ENCODE data around the gene SERPINB8. TPM values are rescaled to one million over a fixed set of nuclear protein-coding genes. Genes with fewer than 3 reads are reported as not detected.
A peak's percentile ranks its signal among the peaks of the same experiment; 100 is the strongest.

Gene SERPINB8
- total RNA-seq, 2 donors from 2014 or later = 10.3 to 28.4 TPM

- H3K4me1 ChIP-seq (ENCODE audit: control insufficient read depth in 1 of 2, low read depth in 2 of 2) = no peaks in the 10 kb centered on the region
- no peaks in the 10 kb centered on the region for H3K9me3 ChIP-seq
- no peaks in the 10 kb centered on the region for H3K27me3 ChIP-seq (replicated peaks; ENCODE audit: insufficient read depth)
- DNase-seq (ENCODE audit: low spot score) (no peak), ATAC-seq (ENCODE audit: insufficient number of reproducible peaks, low FRiP score, low read depth) (no peak)
- no peak overlapping the region for H3K27ac ChIP-seq
- no peaks in the 10 kb centered on the region for H3K36me3 ChIP-seq
- no peak for TF ChIP-seq CTCF (IDR thresholded peaks at IDR 0.05)
- H3K4me3 ChIP-seq = no peak overlapping the region
Measured at GRCh38 chr18:63960891-63961290, 9.0 kb upstream of the SERPINB8 start.

- Histone ChIP-seq H3K36me3 (no peaks in the 10 kb centered on the region), H3K4me3 (no peak overlapping the region), H3K9me3 (no peaks in the 10 kb centered on the region), H3K27me3 (replicated peaks; ENCODE audit: insufficient read depth) (no peaks in the 10 kb centered on the region), H3K27ac (no peak overlapping the region), H3K4me1 (ENCODE audit: control insufficient read depth in 1 of 2, low read depth in 2 of 2) (no peaks in the 10 kb centered on the region)
- DNase-seq (ENCODE audit: low spot score) (no peak), ATAC-seq (ENCODE audit: insufficient number of reproducible peaks, low FRiP score, low read depth) (no peak)
- TF ChIP-seq CTCF (IDR thresholded peaks at IDR 0.05) = no peak
Measured at GRCh38 chr18:63961435-63961980, 8.4 kb upstream of the SERPINB8 start.

DNA sequence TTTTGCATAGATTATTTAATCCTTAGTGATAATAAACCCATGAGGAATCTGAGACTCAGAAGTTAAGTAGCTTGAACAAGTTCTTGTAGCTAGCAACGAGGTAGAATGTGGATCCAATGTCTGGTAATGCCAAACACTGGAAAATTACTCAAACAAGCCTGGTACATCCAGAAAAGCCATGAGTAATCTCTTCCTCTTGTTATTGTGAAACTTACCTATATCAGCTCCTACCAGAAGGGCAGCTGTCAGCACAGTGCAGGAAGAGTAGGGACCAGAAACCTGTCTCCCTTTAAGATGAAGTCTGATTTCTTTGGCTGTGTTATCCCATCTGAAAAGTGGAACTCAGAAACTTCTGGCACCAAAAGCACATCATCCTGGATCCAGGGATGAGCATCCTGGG is 7.7 kb upstream of the SERPINB8 start:
- no peaks in the 10 kb centered on the region for H3K36me3 ChIP-seq

GRCh38 chr18:63963615-63964256 is 6.1 kb upstream of the SERPINB8 start:
- ATAC-seq (ENCODE audit: insufficient number of reproducible peaks, low FRiP score, low read depth) = no peak

More for the DNA sequence above, 7.7 kb upstream of the SERPINB8 start:
- no peak for ATAC-seq (ENCODE audit: insufficient number of reproducible peaks, low FRiP score, low read depth)
- Histone ChIP-seq H3K27ac (no peak overlapping the region), H3K4me1 (ENCODE audit: control insufficient read depth in 1 of 2, low read depth in 2 of 2) (no peaks in the 10 kb centered on the region), H3K4me3 (no peak overlapping the region), H3K9me3 (no peaks in the 10 kb centered on the region), H3K27me3 (replicated peaks; ENCODE audit: insufficient read depth) (no peaks in the 10 kb centered on the region)
- no peak for DNase-seq (ENCODE audit: low spot score)
- no peak for TF ChIP-seq CTCF (IDR thresholded peaks at IDR 0.05)

GRCh38 chr18:63964908-63965307 is 5.0 kb upstream of the SERPINB8 start:
- TF ChIP-seq CTCF (IDR thresholded peaks at IDR 0.05) = no peak
- Histone ChIP-seq H3K27me3 (replicated peaks; ENCODE audit: insufficient read depth) (no peaks in the 10 kb centered on the region), H3K4me3 (no peak overlapping the region), H3K4me1 (ENCODE audit: control insufficient read depth in 1 of 2, low read depth in 2 of 2) (peaks cover 6 to 8% of the 10 kb centered on the region in 2 donors), H3K9me3 (no peaks in the 10 kb centered on the region), H3K27ac (no peak overlapping the region), H3K36me3 (no peaks in the 10 kb centered on the region)
- ATAC-seq (ENCODE audit: insufficient number of reproducible peaks, low FRiP score, low read depth) = no peak
- DNase-seq (ENCODE audit: low spot score) = no peak

More at GRCh38 chr18:63963615-63964256, 6.1 kb upstream of the SERPINB8 start:
- Histone ChIP-seq H3K4me1 (ENCODE audit: control insufficient read depth in 1 of 2, low read depth in 2 of 2) (no peaks in the 10 kb centered on the region), H3K36me3 (no peaks in the 10 kb centered on the region), H3K9me3 (no peaks in the 10 kb centered on the region), H3K4me3 (no peak overlapping the region), H3K27me3 (replicated peaks; ENCODE audit: insufficient read depth) (no peaks in the 10 kb centered on the region), H3K27ac (no peak overlapping the region)
- no peak for DNase-seq (ENCODE audit: low spot score)
- peak; percentile 77 for TF ChIP-seq CTCF (IDR thresholded peaks at IDR 0.05)
